ENCODE results near the gene RPH3AL.

GRCh38 chr17:351875-352420, 659 bp downstream of the RPH3AL start:
- TF ChIP-seq, protein P1, sequence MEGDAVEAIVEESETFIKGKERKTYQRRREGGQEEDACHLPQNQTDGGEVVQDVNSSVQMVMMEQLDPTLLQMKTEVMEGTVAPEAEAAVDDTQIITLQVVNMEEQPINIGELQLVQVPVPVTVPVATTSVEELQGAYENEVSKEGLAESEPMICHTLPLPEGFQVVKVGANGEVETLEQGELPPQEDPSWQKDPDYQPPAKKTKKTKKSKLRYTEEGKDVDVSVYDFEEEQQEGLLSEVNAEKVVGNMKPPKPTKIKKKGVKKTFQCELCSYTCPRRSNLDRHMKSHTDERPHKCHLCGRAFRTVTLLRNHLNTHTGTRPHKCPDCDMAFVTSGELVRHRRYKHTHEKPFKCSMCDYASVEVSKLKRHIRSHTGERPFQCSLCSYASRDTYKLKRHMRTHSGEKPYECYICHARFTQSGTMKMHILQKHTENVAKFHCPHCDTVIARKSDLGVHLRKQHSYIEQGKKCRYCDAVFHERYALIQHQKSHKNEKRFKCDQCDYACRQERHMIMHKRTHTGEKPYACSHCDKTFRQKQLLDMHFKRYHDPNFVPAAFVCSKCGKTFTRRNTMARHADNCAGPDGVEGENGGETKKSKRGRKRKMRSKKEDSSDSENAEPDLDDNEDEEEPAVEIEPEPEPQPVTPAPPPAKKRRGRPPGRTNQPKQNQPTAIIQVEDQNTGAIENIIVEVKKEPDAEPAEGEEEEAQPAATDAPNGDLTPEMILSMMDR (IDR thresholded peaks at IDR 0.05 in 4 of 5, conservative IDR thresholded peaks at IDR 0.05 in 1 of 5), result no peak
- no peak for TF ChIP-seq POLR2A (IDR thresholded peaks at IDR 0.05)

All from gastrocnemius medialis (tissue), 4 donors.